ENCODE data around the gene SPN. TPM values are rescaled to one million over a fixed set of nuclear protein-coding genes. Genes with fewer than 3 reads are reported as not detected.

The SPN gene, protein sequence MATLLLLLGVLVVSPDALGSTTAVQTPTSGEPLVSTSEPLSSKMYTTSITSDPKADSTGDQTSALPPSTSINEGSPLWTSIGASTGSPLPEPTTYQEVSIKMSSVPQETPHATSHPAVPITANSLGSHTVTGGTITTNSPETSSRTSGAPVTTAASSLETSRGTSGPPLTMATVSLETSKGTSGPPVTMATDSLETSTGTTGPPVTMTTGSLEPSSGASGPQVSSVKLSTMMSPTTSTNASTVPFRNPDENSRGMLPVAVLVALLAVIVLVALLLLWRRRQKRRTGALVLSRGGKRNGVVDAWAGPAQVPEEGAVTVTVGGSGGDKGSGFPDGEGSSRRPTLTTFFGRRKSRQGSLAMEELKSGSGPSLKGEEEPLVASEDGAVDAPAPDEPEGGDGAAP
- total RNA-seq: not detected in 2 replicates

DNA sequence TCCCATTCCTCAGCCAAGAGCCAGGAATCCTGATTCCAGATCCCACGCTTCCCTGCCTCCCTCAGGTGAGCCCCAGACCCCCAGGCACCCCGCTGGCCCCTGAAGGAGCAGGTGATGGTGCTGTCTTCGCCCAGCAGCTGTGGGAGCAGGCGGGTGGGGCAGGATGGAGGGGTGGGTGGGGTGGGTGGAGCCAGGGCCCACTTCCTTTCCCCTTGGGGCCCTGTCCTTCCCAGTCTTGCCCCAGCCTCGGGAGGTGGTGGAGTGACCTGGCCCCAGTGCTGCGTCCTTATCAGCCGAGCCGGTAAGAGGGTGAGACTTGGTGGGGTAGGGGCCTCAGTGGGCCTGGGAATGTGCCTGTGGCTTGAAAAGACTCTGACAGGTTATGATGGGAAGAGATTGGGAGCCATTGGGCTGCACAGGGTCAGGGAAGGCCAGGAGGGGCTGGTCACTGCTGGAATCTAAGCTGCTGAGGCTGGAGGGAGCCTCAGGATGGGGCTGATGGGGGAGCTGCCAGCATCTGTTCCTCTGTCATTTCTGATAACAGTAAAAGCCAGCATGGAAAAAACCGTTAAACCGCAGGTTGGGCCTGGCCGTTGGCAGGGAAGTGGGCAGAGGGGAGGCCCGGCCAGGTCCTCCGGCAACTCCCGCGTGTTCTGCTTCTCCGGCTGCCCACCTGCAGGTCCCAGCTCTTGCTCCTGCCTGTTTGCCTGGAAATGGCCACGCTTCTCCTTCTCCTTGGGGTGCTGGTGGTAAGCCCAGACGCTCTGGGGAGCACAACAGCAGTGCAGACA lies at the start of gene SPN:
Gene SPN, plus strand, starts transcription at position 232 of the 791 bp plus-strand sequence. Its CDS starts 482 bp downstream, at position 714.

DNA sequence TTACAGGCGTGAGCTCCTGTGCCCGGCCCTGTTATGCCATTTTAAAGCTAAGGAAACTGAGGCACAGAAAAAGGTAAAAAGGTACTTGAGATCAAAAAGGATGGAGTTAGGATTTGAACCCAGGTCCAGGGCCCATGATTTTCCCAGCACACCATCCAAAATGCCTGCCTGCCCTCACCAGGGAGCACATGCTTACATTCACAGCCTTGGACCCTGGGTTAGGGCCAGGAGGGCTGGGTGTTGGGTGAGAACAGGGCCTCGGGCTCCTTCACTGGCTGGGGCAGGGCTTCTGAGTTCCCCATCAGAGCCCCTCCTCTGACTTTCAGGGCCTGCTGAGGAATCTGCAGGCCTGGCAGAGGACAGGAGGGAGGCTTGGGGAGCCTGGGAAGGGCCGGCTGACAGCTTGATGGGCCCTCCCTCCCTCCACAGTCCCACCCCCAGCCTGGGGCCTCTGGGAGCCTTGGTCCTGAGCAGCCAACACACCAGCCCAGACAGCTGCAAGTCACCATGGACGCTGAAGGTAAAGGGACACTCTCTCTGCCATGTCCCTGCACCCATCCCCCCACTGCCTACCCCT lies 15.7 kb downstream of the SPN start, which contains the start of gene QPRT:
Gene QPRT, plus strand, starts transcription at position 490 of the 577 bp plus-strand sequence. Its CDS starts 18 bp downstream, at position 508.

Other genes with a start within 250 kb of the SPN start
- gene BOLA2, start 208.9 kb upstream of the SPN start, total RNA-seq: 22.9 and 31.6 TPM in 2 replicates
- 20.1 and 20.9 TPM in 2 replicates for gene SLX1B, start 208.7 kb upstream of the SPN start, total RNA-seq
- gene SULT1A4, start 203.3 kb upstream of the SPN start, total RNA-seq: 2.0 and 4.0 TPM in 2 replicates
- gene NPIPB12, start 156.8 kb upstream of the SPN start, total RNA-seq: 13.2 and 20.5 TPM in 2 replicates
- 18.7 and 23.7 TPM in 2 replicates for gene QPRT, start 15.9 kb downstream of the SPN start, total RNA-seq
- not detected in 2 replicates for gene C16orf54, start 82.7 kb downstream of the SPN start, total RNA-seq
- not detected in 2 replicates for gene ZG16, start 115.0 kb downstream of the SPN start, total RNA-seq
- gene KIF22, start 127.5 kb downstream of the SPN start, total RNA-seq: 47.0 and 73.7 TPM in 2 replicates
- 204 and 210 TPM in 2 replicates for gene MAZ, start 143.3 kb downstream of the SPN start, total RNA-seq
- gene PRRT2, start 148.9 kb downstream of the SPN start, total RNA-seq: 0.39 and 0.73 TPM in 2 replicates
- gene PAGR1, start 152.9 kb downstream of the SPN start, total RNA-seq: 13.6 and 19.9 TPM in 2 replicates
- 246 and 329 TPM in 2 replicates for gene MVP, start 157.2 kb downstream of the SPN start, total RNA-seq
- 57.7 and 65.4 TPM in 2 replicates for gene CDIPT, start 200.0 kb downstream of the SPN start, total RNA-seq
- gene SEZ6L2, start 236.3 kb downstream of the SPN start, total RNA-seq: 0.73 and 0.98 TPM in 2 replicates
- gene ASPHD1, start 237.2 kb downstream of the SPN start, total RNA-seq: 2.3 and 4.4 TPM in 2 replicates